Prostate gland (tissue), 2 donors: ENCODE results near the gene PGR. TPM values are rescaled to one million over a fixed set of nuclear protein-coding genes. Genes with fewer than 3 reads are reported as not detected.

Experiments used
- DNase-seq: peaks from one replicate; pipeline ENCODE4 v3.0.0-alpha.2; 2019; ENCODE audit warnings: low spot score
- H3K27ac ChIP-seq, 2 donors: fragments of 200-600 bp; sonication (generic); 2 replicates each; pipeline ENCODE4 v1.5.1; 2017 to 2019
- H3K27me3 ChIP-seq: fragments of 200-600 bp; sonication (generic); replicated peaks from 2 replicates; pipeline ENCODE4 v1.5.1; 2019; ENCODE audit not compliant: insufficient read depth
- H3K36me3 ChIP-seq, 2 donors: fragments of 200-600 bp; sonication (generic); 1 replicate in 1 of 2; 2 replicates in 1 of 2; pipeline versions ENCODE4 v1.5.1 to v1.8.1; 2017 to 2019
- H3K4me1 ChIP-seq: fragments of 200-600 bp; sonication (generic); replicated peaks from 2 replicates; pipeline ENCODE4 v1.5.1; 2019
- H3K4me3 ChIP-seq, 2 donors: fragments of 200-600 bp; sonication (generic); 2 replicates each; pipeline ENCODE4 v1.5.1; 2017 to 2019
- H3K9me3 ChIP-seq: fragments of 200-600 bp; sonication (generic); 2 replicates; pipeline ENCODE4 v1.5.1; 2017
- CTCF ChIP-seq, 4 experiments: fragments of 200-600 bp in 2 of 4; fragments of 450-650 bp in 2 of 4; sonication (generic) in 2 of 4; IDR thresholded peaks; 1 replicate in 3 of 4; 2 replicates in 1 of 4; pipeline ENCODE4 v1.5.1; 2016 to 2019; ENCODE audit warnings: antibody characterized with exemption in 4 of 4, mild to moderate bottlenecking in 2 of 4, moderate library complexity in 2 of 4
- POLR2A ChIP-seq: fragments of 450-650 bp; IDR thresholded peaks from one replicate; pipeline ENCODE4 v1.6.1; 2016; ENCODE audit warnings: antibody characterized with exemption, mild to moderate bottlenecking
- POLR2AphosphoS5 ChIP-seq: sonication (generic); formaldehyde crosslinking; IDR thresholded peaks from one replicate; pipeline ENCODE4 v1.6.1; 2017; ENCODE audit warnings: antibody characterized with exemption
- WGBS: methylation state at CpG from one replicate; pipeline ENCODE4 v1.1.5; 2018; 5-methylcytosine and 5-hydroxymethylcytosine counted together
- intact Hi-C: fragments of 100-400 bp; cut with DNase I; formaldehyde crosslinking; loops from one replicate; pipeline ENCODE4 v1.14.2; 2022
- total RNA-seq, 2 donors: library from RNA; depleted of rRNA; stranded (reverse); fragments of >200 nt; gene quantifications; one replicate each; pipeline ENCODE4 v1.1.0, GENCODE V29; 2016

Gene PGR
- total RNA-seq, 2 donors from 2014 or later, result 3.5 to 5.9 TPM

GRCh38 chr11:101100601-101101000 lies 29.0 kb downstream of the PGR start:
- no peak overlapping the region for H3K27ac ChIP-seq

GRCh38 chr11:101096036-101096704 lies 33.4 kb downstream of the PGR start:
- Histone ChIP-seq H3K27me3 (no peaks in the 10 kb centered on the region), H3K27ac (no peak overlapping the region), H3K4me1 (no peaks in the 10 kb centered on the region), H3K4me3 (no peak overlapping the region), H3K9me3 (no peaks in the 10 kb centered on the region), H3K36me3 (no peaks in the 10 kb centered on the region)
- DNase-seq, result peak; percentile 9
- TF ChIP-seq POLR2A (no peak), POLR2AphosphoS5 (no peak), CTCF (IDR thresholded peaks at IDR 0.05) (no peak)
- intact Hi-C loops, result no loop called here
- 49% methylated on average over 4 of the region's 4 CpGs for WGBS

More at GRCh38 chr11:101100601-101101000, 29.0 kb downstream of the PGR start:
- H3K36me3 ChIP-seq, result no peaks in the 10 kb centered on the region
- no peak for TF ChIP-seq POLR2AphosphoS5
- TF ChIP-seq CTCF (IDR thresholded peaks at IDR 0.05), result no peak
- TF ChIP-seq POLR2A, result no peak
- no peak overlapping the region for H3K4me3 ChIP-seq
- no peaks in the 10 kb centered on the region for H3K4me1 ChIP-seq
- intact Hi-C loops, result no loop called here
- DNase-seq, result no peak
- H3K27me3 ChIP-seq, result no peaks in the 10 kb centered on the region
- H3K9me3 ChIP-seq, result no peaks in the 10 kb centered on the region

- Histone ChIP-seq H3K27me3 (no peaks in the 10 kb centered on the region), H3K4me3 (no peak overlapping the region), H3K36me3 (no peaks in the 10 kb centered on the region), H3K9me3 (no peaks in the 10 kb centered on the region), H3K4me1 (no peaks in the 10 kb centered on the region), H3K27ac (no peak overlapping the region)
- TF ChIP-seq POLR2AphosphoS5, result peak; percentile 30
- no peak for TF ChIP-seq CTCF (IDR thresholded peaks at IDR 0.05)
- WGBS, result 31% methylated on average over 3 of the region's 3 CpGs
- intact Hi-C loops, result no loop called here
- DNase-seq, result peak; percentile 23
Observed at GRCh38 chr11:101091781-101092180, 37.8 kb downstream of the PGR start.

- Histone ChIP-seq H3K27me3 (no peaks in the 10 kb centered on the region), H3K4me3 (no peak overlapping the region), H3K36me3 (no peaks in the 10 kb centered on the region), H3K27ac (no peak overlapping the region), H3K9me3 (no peaks in the 10 kb centered on the region), H3K4me1 (no peaks in the 10 kb centered on the region)
- TF ChIP-seq POLR2AphosphoS5 (no peak), CTCF (IDR thresholded peaks at IDR 0.05) (no peak), POLR2A (no peak)
- intact Hi-C loops, result no loop called here
- DNase-seq, result no peak
- 52% methylated on average over 5 of the region's 5 CpGs for WGBS
Observed at GRCh38 chr11:101090679-101091270, 38.8 kb downstream of the PGR start.

GRCh38 chr11:101083335-101083734 lies 46.3 kb downstream of the PGR start:
- intact Hi-C loops, result no loop called here
- no peak for DNase-seq
- TF ChIP-seq POLR2A (no peak), POLR2AphosphoS5 (no peak), CTCF (IDR thresholded peaks at IDR 0.05) (no peak)
- Histone ChIP-seq H3K27ac (no peak overlapping the region), H3K4me3 (no peak overlapping the region), H3K9me3 (no peaks in the 10 kb centered on the region), H3K36me3 (no peaks in the 10 kb centered on the region), H3K4me1 (no peaks in the 10 kb centered on the region), H3K27me3 (no peaks in the 10 kb centered on the region)
- 100% methylated on average over 1 of the region's 1 CpG for WGBS
